ENCODE data around the gene RGS7BP.

Gene RGS7BP

GRCh38 chr5:64486163-64486562, 19.7 kb upstream of the RGS7BP start:
- Histone ChIP-seq H3K4me1 (ENCODE audit: low read depth, poor library complexity, severe bottlenecking) (no peaks in the 10 kb centered on the region), H3K9ac (no peak overlapping the region), H3K79me2 (ENCODE audit: insufficient read depth, low read depth) (no peaks in the 10 kb centered on the region), H3K27ac (no peak overlapping the region), H3K4me3 (IDR thresholded peaks at IDR 0.05; ENCODE audit: insufficient read depth, low read depth, low read length) (no peak overlapping the region), H3K4me2 (no peak overlapping the region), H3K27me3 (ENCODE audit: insufficient read depth, low read depth) (no peaks in the 10 kb centered on the region), H4K20me1 (ENCODE audit: insufficient read depth) (no peaks in the 10 kb centered on the region), H3K36me3 (ENCODE audit: insufficient read depth) (no peaks in the 10 kb centered on the region), H2AFZ (ENCODE audit: low read depth) (no peak overlapping the region)
- no peak for TF ChIP-seq CTCF (conservative IDR thresholded peaks at IDR 0.05; ENCODE audit: low read depth, low read length)

GRCh38 chr5:64487283-64487682, 18.5 kb upstream of the RGS7BP start:
- TF ChIP-seq CTCF (conservative IDR thresholded peaks at IDR 0.05; ENCODE audit: low read depth, low read length), result no peak
- no peak overlapping the region for H2AFZ ChIP-seq (ENCODE audit: low read depth)
- H3K4me3 ChIP-seq (IDR thresholded peaks at IDR 0.05; ENCODE audit: insufficient read depth, low read depth, low read length), result no peak overlapping the region
- no peak overlapping the region for H3K27ac ChIP-seq
- no peak overlapping the region for H3K4me2 ChIP-seq
- no peaks in the 10 kb centered on the region for H4K20me1 ChIP-seq (ENCODE audit: insufficient read depth)
- H3K36me3 ChIP-seq (ENCODE audit: insufficient read depth), result no peaks in the 10 kb centered on the region
- H3K9ac ChIP-seq, result no peak overlapping the region
- H3K4me1 ChIP-seq (ENCODE audit: low read depth, poor library complexity, severe bottlenecking), result no peaks in the 10 kb centered on the region
- H3K79me2 ChIP-seq (ENCODE audit: insufficient read depth, low read depth), result no peaks in the 10 kb centered on the region
- H3K27me3 ChIP-seq (ENCODE audit: insufficient read depth, low read depth), result no peaks in the 10 kb centered on the region

- H3K9ac ChIP-seq, result no peak overlapping the region
- no peak overlapping the region for H3K4me3 ChIP-seq (IDR thresholded peaks at IDR 0.05; ENCODE audit: insufficient read depth, low read depth, low read length)
- H4K20me1 ChIP-seq (ENCODE audit: insufficient read depth), result no peaks in the 10 kb centered on the region
- H2AFZ ChIP-seq (ENCODE audit: low read depth), result no peak overlapping the region
- no peaks in the 10 kb centered on the region for H3K27me3 ChIP-seq (ENCODE audit: insufficient read depth, low read depth)
- no peaks in the 10 kb centered on the region for H3K4me1 ChIP-seq (ENCODE audit: low read depth, poor library complexity, severe bottlenecking)
- TF ChIP-seq CTCF (conservative IDR thresholded peaks at IDR 0.05; ENCODE audit: low read depth, low read length), result no peak
- H3K36me3 ChIP-seq (ENCODE audit: insufficient read depth), result no peaks in the 10 kb centered on the region
- no peak overlapping the region for H3K27ac ChIP-seq
- H3K79me2 ChIP-seq (ENCODE audit: insufficient read depth, low read depth), result no peaks in the 10 kb centered on the region
- no peak overlapping the region for H3K4me2 ChIP-seq
These were observed 16.0 kb upstream of the RGS7BP start for GRCh38 chr5:64489857-64490256.

GRCh38 chr5:64497386-64497785, 8.4 kb upstream of the RGS7BP start:
- no peak for TF ChIP-seq CTCF (conservative IDR thresholded peaks at IDR 0.05; ENCODE audit: low read depth, low read length)
- Histone ChIP-seq H3K4me3 (IDR thresholded peaks at IDR 0.05; ENCODE audit: insufficient read depth, low read depth, low read length) (no peak overlapping the region), H3K4me2 (no peak overlapping the region)

More at GRCh38 chr5:64497386-64497785, 8.4 kb upstream of the RGS7BP start:
- Histone ChIP-seq H3K27ac (no peak overlapping the region), H2AFZ (ENCODE audit: low read depth) (no peak overlapping the region), H3K4me1 (ENCODE audit: low read depth, poor library complexity, severe bottlenecking) (no peaks in the 10 kb centered on the region), H4K20me1 (ENCODE audit: insufficient read depth) (no peaks in the 10 kb centered on the region), H3K27me3 (ENCODE audit: insufficient read depth, low read depth) (no peaks in the 10 kb centered on the region), H3K9ac (no peak overlapping the region), H3K36me3 (ENCODE audit: insufficient read depth) (no peaks in the 10 kb centered on the region), H3K79me2 (ENCODE audit: insufficient read depth, low read depth) (no peaks in the 10 kb centered on the region)

Data from KMS-11 (cell line).